GM19438 (cell line): Measurements from ENCODE around the gene NKTR.

Experiments used
- ATAC-seq: cut with Tn5 transposase; IDR thresholded peaks from one replicate; pipeline ENCODE4 v1.9.1; 2021; ENCODE audit warnings: low read depth; ENCODE audit not compliant: unreplicated experiment

The NKTR gene

GRCh38 chr3:42691816-42692666 is 91.6 kb downstream of the NKTR start:
- ATAC-seq = no peak

GRCh38 chr3:42692667-42693529 is 92.4 kb downstream of the NKTR start:
- ATAC-seq = no peak

- ATAC-seq = no peak
These were observed 93.0 kb downstream of the NKTR start for GRCh38 chr3:42693530-42693930.

- ATAC-seq = no peak
These were observed 93.9 kb downstream of the NKTR start for GRCh38 chr3:42694366-42694765.

- ATAC-seq = no peak
These were observed 96.1 kb downstream of the NKTR start for GRCh38 chr3:42696356-42697288.

- no peak for ATAC-seq
These were observed 97.0 kb downstream of the NKTR start for GRCh38 chr3:42697289-42698051.
